Amniotic epithelial cell (primary cell): ENCODE data around the gene BID.
"Not testable (repeated sequence)": the region's sequence is repeated elsewhere in the genome, so short reads cannot be mapped to it uniquely, and the experiment has no call there.

ENCODE experiments used
- DNase-seq: peaks from one replicate; pipeline ENCODE4 v3.0.0-alpha.2; 2010; ENCODE audit warnings: low read depth

The BID gene

DNA sequence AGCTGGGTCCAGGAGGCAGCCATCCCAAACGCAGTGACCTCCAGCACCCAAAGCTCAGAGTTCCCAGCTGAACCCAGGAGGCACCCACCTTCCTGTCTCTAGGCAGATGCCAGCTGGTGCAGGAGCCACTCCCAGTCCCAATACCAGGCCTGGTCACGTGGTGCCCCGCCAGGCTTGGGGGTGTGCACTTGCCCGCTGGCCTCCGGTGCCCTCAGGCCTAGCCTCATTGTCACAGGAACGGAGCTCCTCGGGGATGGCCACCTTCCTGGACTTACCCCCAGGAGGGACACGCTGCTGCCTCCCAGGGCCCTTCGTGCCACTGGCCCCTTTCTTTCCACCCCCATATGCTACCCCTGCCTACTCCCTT, 4.6 kb downstream of the BID start:
- no peak for DNase-seq

GRCh38 chr22:17769013-17769715, 5.1 kb downstream of the BID start:
- DNase-seq: no peak

- no peak for DNase-seq
Observed at GRCh38 chr22:17767233-17768065, 6.8 kb downstream of the BID start.

DNA sequence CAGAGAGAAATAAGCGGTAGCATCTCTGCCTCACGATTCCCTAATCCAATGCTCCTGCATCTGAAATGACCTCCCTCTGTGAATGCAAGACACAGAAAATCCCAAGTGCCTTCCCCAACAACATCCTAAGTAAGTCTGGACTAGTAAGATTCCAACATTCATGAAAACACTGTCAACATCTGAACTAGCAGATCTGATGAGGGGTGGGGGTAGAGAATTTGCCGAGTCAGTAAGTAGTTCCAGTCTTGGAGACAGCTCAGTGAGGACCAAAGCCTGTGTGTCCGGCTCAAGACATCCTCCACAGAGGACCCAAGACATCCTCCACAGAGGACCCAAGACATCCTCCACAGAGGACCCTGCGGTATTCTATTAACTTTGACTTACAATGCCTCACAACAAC, 9.4 kb downstream of the BID start:
- DNase-seq: not testable (repeated sequence)

DNA sequence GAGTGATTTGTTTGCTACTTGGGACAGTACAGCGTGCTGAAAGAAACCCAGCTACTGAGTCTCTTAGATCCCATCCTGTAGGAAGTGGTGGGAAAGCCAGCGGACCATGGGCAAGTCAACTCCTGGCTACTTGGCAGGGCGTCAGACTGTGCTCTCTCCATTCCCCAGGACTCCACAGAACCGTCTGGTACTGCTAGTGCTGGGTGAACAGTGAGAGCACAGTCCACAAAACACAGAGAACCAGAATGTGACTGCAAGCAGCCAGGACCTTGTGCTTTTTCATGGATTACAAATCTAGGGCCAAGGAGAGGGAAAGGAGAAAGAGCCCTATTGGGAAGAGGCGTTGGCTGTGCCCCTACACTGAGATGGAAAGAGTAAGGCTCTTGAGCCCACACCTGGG, 10.2 kb downstream of the BID start:
- DNase-seq: no peak

DNA sequence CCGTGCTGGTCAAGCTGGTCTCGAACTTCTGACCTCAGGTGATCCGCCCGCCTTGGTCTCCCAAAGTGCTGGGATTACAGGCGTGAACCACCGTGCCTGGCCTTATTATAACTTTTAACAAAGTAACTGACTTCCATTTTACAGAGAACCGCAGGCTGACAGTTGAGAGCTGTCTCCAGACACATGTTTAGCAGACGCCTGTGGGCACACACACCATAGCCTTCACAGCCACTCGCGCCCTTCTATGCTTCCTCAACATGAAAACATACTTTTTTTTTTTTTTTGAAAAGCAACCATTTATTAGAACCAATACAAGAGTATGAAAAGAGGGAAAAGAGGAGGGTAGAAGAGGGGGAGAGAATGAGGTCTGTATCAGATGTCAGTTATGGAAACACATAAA, 10.8 kb downstream of the BID start:
- not testable (repeated sequence) for DNase-seq

DNA sequence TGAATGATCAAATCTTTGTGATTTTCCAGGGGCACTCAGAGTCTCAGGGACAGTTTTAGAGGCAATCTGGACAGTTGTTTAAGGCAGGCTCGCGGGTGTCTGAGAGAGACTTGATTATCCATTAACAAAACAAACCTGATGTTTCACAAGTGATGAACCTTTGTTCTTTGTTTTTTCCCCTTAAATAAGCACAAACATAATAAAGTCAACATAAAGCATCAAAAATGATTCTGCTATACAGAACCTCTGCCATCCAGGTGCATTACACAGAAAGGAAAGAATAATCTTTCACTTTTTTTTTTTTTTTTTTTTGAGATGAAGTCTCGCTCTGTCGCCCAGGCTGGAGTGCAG, 13.2 kb downstream of the BID start:
- no peak for DNase-seq

- peak; percentile 11 for DNase-seq
Observed at GRCh38 chr22:17754233-17754925, 19.9 kb downstream of the BID start.

- peak; percentile 27 for DNase-seq
Observed at GRCh38 chr22:17753401-17753989, 20.8 kb downstream of the BID start.

GRCh38 chr22:17751596-17751995, 22.7 kb downstream of the BID start:
- DNase-seq: no peak

- no peak for DNase-seq
Observed at GRCh38 chr22:17749605-17750395, 24.5 kb downstream of the BID start.

- no peak for DNase-seq
Observed at GRCh38 chr22:17748555-17749353, 25.5 kb downstream of the BID start.

- no peak for DNase-seq
Observed at GRCh38 chr22:17746916-17747315, 27.4 kb downstream of the BID start.

DNA sequence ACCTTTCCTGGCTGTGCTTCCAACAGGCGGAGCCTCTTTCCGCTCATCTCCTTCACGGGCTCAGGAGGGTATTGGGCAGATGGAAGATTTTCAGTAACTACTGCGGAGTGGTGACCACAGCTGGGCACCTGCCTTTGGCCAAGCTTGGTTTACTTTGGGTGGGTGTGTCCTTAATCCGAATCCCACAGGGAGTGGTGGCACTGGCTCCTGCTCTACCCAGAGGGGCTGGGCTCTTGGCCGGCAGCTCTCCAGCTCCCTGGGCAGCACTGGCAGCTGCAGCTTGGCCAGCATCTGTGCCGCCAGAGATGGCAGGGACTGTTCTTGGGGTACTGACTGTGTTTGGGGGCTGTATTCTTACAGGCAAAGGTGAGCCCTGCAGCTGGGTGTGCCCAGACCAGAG, 29.8 kb downstream of the BID start:
- no peak for DNase-seq

- no peak for DNase-seq
Observed at GRCh38 chr22:17743661-17744411, 30.4 kb downstream of the BID start.

DNA sequence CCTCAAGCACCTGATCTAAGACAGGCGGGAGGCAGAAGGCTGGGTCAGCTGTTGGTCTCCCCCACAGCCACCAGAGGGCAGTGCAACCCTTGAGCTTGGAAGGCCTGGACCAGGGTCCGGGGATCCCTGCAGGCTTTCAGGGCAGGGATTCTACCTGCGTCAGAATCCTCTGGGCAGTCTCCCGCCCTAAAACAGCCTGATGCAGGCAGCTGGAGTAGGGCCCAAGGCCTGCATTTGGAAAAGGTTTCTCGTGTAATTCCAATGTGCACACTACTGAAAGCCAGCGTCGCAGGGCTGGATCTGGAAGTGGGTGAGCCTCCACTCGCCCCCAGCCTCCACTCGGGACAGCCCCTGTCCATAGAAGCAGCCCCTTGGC, 31.8 kb downstream of the BID start:
- DNase-seq: peak; percentile 57

DNA sequence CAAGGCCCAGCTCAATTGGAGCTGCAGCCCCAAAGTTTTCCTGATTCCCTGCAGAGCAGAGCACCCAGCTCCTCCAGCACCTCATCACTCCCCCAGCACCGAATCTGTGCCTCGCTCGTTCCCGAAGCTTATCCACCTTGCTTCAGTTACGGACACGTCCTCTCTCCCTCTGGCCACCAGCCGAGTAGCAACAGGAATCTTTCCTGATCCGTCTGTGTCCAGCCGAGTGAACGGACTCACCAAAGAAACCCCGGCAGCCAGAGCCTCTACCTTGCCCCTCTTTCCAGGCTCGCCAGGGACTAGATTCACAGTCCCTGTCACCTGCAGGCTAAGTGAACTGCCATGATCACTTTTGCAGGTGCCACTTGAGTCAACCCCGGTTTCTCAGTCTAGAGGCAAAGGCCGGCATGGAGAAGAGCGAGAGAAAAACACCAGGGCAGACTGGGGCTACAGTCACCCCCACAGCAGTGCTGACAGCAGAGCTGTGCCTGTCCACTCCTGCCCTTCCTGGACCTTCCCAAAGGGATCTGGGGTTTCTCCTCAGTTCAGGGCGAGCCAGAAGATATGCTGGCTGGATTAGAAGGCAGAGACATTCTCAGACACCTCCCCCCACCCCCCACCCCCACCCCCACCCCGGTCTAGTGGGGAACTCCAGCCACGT, 32.3 kb downstream of the BID start:
- DNase-seq: no peak

- DNase-seq: no peak
Observed at GRCh38 chr22:17739196-17739975, 34.9 kb downstream of the BID start.
